Measurements from ENCODE around the gene GP1BB.

The GP1BB gene

DNA sequence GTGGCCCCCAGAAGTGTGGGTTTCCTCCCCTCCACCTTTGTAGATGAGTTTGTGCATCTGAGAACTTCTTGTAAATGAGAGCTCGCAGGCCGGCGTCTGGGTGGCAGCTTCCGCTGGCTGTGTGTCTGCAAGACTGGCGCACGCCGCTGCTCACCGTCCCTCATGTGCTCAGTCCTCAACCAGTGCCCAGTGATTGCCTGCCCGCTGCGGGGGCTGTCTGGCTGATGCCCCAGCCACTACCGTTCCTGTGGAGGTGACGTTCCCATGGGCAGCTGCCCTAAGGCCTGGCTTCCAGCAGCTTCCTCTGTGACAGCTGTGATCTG, 46.0 kb downstream of the GP1BB start:
- no peaks in the 10 kb centered on the region for H3K36me3 ChIP-seq (ENCODE audit: control insufficient read depth, insufficient read depth, low read length)
- H3K27ac ChIP-seq (ENCODE audit: insufficient read depth, low read depth, low read length, poor library complexity, severe bottlenecking) = no peak overlapping the region
- WGBS, 2 experiments = 95 to 96% methylated on average over 12 of the region's 12 CpGs
- peaks cover 21% of the 10 kb centered on the region for H3K4me1 ChIP-seq (ENCODE audit: control insufficient read depth, insufficient read depth, low read length)
- no peaks in the 10 kb centered on the region for H3K9me3 ChIP-seq (ENCODE audit: control insufficient read depth, low read length)
- peaks cover 80% of the 10 kb centered on the region for H3K27me3 ChIP-seq (ENCODE audit: control insufficient read depth, insufficient read depth, low read length, poor library complexity, severe bottlenecking)
- H3K4me3 ChIP-seq (ENCODE audit: insufficient read depth, low read depth, low read length) = no peak overlapping the region

DNA sequence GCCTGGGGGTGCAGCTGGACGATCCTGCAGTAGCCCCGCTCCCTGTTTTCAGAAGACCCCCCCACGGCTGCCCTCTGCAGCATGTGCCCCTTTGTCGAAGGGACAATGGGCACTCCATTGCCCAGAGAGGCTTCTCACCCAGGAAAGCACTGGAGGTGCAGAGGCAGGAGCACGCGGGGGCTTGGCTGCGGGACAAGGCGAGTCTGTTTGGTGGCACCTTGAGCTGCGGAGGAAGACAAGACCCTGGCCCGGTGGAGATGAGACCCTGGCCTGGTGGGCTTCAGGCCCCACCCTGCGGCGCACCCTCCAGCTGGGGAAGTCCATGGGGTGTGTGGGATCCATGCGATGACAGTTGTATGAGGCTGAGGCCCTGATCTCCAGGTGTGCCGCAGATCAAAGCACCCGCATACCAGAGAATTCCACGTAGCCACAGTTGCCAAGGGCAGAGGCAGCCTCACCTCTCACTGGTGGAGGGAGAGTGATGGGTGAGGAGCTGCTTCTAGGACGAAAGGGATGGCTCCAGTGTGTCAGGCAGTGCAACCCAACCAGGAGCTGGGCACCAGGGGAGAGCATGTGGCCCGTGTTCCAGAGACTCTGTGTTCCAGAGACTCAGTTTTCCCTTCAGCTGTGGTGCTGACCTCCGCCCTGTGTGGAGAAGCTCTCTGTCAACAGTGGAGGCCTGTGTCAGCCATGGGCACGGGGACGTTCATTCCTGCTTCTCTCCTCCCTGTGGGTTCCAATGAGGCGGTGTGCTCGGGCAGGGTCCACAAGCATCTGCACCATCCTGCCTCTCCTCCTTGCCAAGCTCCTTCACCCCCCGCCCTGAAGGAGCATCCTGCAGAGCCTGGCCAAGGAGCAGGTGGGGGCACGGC, 47.2 kb downstream of the GP1BB start:
- H3K4me3 ChIP-seq (ENCODE audit: insufficient read depth, low read depth, low read length) = no peak overlapping the region
- 88 to 90% methylated on average over 25 of the region's 25 CpGs for WGBS, 2 experiments
- no peaks in the 10 kb centered on the region for H3K36me3 ChIP-seq (ENCODE audit: control insufficient read depth, insufficient read depth, low read length)
- no peaks in the 10 kb centered on the region for H3K9me3 ChIP-seq (ENCODE audit: control insufficient read depth, low read length)
- H3K27ac ChIP-seq (ENCODE audit: insufficient read depth, low read depth, low read length, poor library complexity, severe bottlenecking) = no peak overlapping the region
- H3K27me3 ChIP-seq (ENCODE audit: control insufficient read depth, insufficient read depth, low read length, poor library complexity, severe bottlenecking) = peaks cover 72% of the 10 kb centered on the region
- H3K4me1 ChIP-seq (ENCODE audit: control insufficient read depth, insufficient read depth, low read length) = peaks cover 15% of the 10 kb centered on the region

DNA sequence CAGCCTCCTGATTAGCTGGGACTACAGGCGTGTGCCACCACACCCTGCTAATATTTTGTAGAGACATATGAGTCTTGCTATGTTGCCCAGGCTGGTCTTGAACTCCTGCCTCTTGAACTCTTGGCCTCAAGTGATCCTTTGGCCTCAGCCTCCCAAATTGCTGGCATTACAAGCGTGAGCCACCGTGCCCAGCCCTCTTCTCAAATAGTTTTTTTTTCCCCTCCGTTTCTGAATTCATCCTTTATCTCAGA, 49.0 kb downstream of the GP1BB start:
- H3K9me3 ChIP-seq (ENCODE audit: control insufficient read depth, low read length) = no peaks in the 10 kb centered on the region
- peaks cover 10% of the 10 kb centered on the region for H3K4me1 ChIP-seq (ENCODE audit: control insufficient read depth, insufficient read depth, low read length)
- no peak overlapping the region for H3K4me3 ChIP-seq (ENCODE audit: insufficient read depth, low read depth, low read length)
- 90 to 93% methylated on average over 4 of the region's 4 CpGs for WGBS, 2 experiments
- no peaks in the 10 kb centered on the region for H3K36me3 ChIP-seq (ENCODE audit: control insufficient read depth, insufficient read depth, low read length)
- H3K27me3 ChIP-seq (ENCODE audit: control insufficient read depth, insufficient read depth, low read length, poor library complexity, severe bottlenecking) = peaks cover 54% of the 10 kb centered on the region
- H3K27ac ChIP-seq (ENCODE audit: insufficient read depth, low read depth, low read length, poor library complexity, severe bottlenecking) = no peak overlapping the region

DNA sequence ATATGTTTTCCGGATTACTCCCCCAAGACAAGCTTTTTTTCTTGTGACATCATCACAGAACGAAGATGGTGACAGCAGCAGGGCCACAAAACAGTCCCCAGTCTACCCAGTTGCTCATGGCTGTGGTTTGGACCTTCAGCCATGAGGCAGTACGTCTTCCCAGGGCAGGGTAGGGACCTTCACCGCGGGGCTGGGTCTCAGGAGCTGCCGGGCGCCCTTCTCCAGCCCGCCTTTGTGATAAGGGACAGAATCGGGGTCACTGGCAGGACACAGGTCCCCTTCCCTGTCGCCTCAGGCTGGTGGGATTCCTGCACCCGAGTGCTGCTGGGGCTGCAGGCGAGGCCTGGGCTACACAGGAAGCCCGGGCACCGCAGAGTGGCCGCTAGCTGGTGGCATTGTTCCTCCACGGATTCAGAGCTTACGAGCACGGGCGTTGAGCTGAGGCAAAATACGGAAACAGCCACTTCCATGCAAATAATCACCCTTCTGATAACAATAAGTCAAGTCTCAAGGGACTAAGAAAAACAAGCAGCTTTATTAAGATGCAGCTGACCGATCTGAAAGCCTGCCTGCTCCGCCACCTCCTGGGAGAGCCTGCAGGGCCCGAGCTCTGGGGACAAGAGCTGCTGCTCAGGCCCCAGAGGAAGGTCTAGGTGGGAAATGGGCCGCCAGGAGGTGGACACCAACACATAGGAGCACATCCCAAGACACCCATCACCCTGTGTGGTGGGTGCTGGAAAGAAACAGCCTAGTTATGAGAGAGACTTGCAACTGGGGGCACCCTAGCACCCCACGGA, 49.5 kb downstream of the GP1BB start:
- Histone ChIP-seq H3K4me3 (ENCODE audit: insufficient read depth, low read depth, low read length) (no peak overlapping the region), H3K27ac (ENCODE audit: insufficient read depth, low read depth, low read length, poor library complexity, severe bottlenecking) (no peak overlapping the region), H3K4me1 (ENCODE audit: control insufficient read depth, insufficient read depth, low read length) (peaks cover 5% of the 10 kb centered on the region), H3K9me3 (ENCODE audit: control insufficient read depth, low read length) (no peaks in the 10 kb centered on the region), H3K36me3 (ENCODE audit: control insufficient read depth, insufficient read depth, low read length) (no peaks in the 10 kb centered on the region), H3K27me3 (ENCODE audit: control insufficient read depth, insufficient read depth, low read length, poor library complexity, severe bottlenecking) (peaks cover 49% of the 10 kb centered on the region)
- WGBS, 2 experiments = 83 to 86% methylated on average over 25 of the region's 25 CpGs

DNA sequence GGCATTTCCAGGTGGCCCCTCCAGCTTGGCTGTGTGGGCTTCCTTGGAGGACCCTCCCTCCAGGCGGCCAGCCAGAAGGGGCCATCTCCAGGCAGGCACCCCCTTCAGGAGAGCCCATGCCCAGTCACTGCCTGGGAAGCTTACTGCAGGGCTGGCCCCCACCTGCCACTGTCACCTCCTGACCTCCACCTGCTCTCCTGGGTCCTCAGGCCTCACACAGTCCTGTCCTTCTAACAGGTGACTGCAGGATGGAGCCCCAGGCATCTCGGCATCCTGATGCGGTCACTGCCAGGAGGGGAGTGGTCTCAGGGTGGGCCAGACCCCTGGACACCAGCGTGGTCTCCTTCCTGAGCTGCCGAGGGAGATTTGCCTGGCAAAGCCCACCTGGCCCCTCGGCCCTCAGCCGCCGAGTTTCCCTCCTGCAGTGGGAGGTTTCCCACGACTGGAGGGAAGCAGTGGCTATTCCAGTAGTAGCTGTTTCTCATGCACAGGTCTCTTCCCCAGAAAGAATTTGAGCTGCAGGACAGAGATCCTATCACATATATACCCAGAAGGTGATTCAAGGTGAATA, 50.2 kb downstream of the GP1BB start:
- H3K27me3 ChIP-seq (ENCODE audit: control insufficient read depth, insufficient read depth, low read length, poor library complexity, severe bottlenecking) = peaks cover 42% of the 10 kb centered on the region
- peaks cover 5% of the 10 kb centered on the region for H3K4me1 ChIP-seq (ENCODE audit: control insufficient read depth, insufficient read depth, low read length)
- 87 to 89% methylated on average over 9 of the region's 9 CpGs for WGBS, 2 experiments
- H3K27ac ChIP-seq (ENCODE audit: insufficient read depth, low read depth, low read length, poor library complexity, severe bottlenecking) = no peak overlapping the region
- no peaks in the 10 kb centered on the region for H3K36me3 ChIP-seq (ENCODE audit: control insufficient read depth, insufficient read depth, low read length)
- H3K4me3 ChIP-seq (ENCODE audit: insufficient read depth, low read depth, low read length) = no peak overlapping the region
- no peaks in the 10 kb centered on the region for H3K9me3 ChIP-seq (ENCODE audit: control insufficient read depth, low read length)
